ENCODE data around the gene ZFX. TPM values are rescaled to one million over a fixed set of nuclear protein-coding genes. Genes with fewer than 3 reads are reported as not detected.

The ZFX gene
- total and polyA plus RNA-seq, 2 of the 8 experiments (the other 6 are each of a cell fraction or from before 2014, with no cell fraction given) = 2.8 to 22.0 TPM

GRCh38 chrX:24148535-24149350 lies 786 bp upstream of the ZFX start:
- Histone ChIP-seq H2BK20ac (ENCODE audit: low read length) (no peak overlapping the region), H3K79me2 (ENCODE audit: control insufficient read depth in 1 of 2, insufficient read depth in 2 of 2, low read length in 2 of 2) (peaks cover 0 to 30% of the 10 kb centered on the region in 2 experiments; a peak in 3 of 4 replicates), H4K5ac (ENCODE audit: insufficient read length, low read depth, low read length) (no peak overlapping the region), H3K14ac (ENCODE audit: insufficient read length) (no peak overlapping the region), H3K27me3 (replicated peaks in 1 of 4; ENCODE audit: control insufficient read depth in 3 of 4, extremely low read depth in 1 of 4, insufficient read depth in 3 of 4, low read length in 3 of 4) (no peaks in the 10 kb centered on the region), H3K23ac (ENCODE audit: insufficient read length) (no peak overlapping the region), H2BK12ac (ENCODE audit: low read depth, low read length) (no peak overlapping the region), H2BK5ac (ENCODE audit: low read depth, low read length) (no peak overlapping the region), H3K4me1 (replicated peaks in 1 of 4; ENCODE audit: control insufficient read depth in 3 of 4, insufficient read depth in 4 of 4, low read length in 3 of 4) (peaks cover 0 to 6% (median 2%) of the 10 kb centered on the region in 4 experiments; a peak in 2 of 7 replicates), H3K4ac (replicated peaks; ENCODE audit: insufficient read length, low read depth, low read length) (no peak overlapping the region), H3K4me2 (ENCODE audit: insufficient read depth in 1 of 2, low read depth in 2 of 2, low read length in 2 of 2) (peak overlapping the region; percentile 61 to 63; a peak in 3 of 4 replicates), H3K79me1 (ENCODE audit: low read depth, low read length) (no peaks in the 10 kb centered on the region), H3K56ac (replicated peaks; ENCODE audit: insufficient read length, low read depth, low read length) (peak overlapping the region; percentile 30), H4K91ac (replicated peaks; ENCODE audit: insufficient read length, low read length) (no peak overlapping the region), H3K9ac (replicated peaks in 1 of 4; ENCODE audit: extremely low read depth in 1 of 4, low read depth in 3 of 4, low read length in 3 of 4) (peak overlapping the region; percentile 35 to 91 (median 85); a peak in 6 of 7 replicates), H3K23me2 (ENCODE audit: low read depth, low read length) (peaks cover 4% of the 10 kb centered on the region; the same call in 1 of the 2 replicates), H3K4me3 (ENCODE audit: extremely low read depth in 1 of 4, insufficient read depth in 2 of 4, low read depth in 3 of 4, low read length in 4 of 4) (peak overlapping the region; percentile 35 to 97 (median 39); a peak in 7 of 8 replicates), H2AK5ac (ENCODE audit: low read depth, low read length) (no peak overlapping the region), H4K8ac (ENCODE audit: extremely low read depth, insufficient read depth, low read length) (peak overlapping the region; percentile 97; the same call in 1 of the 2 replicates), H4K20me1 (replicated peaks in 1 of 2; ENCODE audit: control insufficient read depth in 1 of 2, insufficient read depth in 2 of 2, low read length in 2 of 2) (no peaks in the 10 kb centered on the region), H2AFZ (ENCODE audit: low read length) (no peak overlapping the region), H2BK120ac (replicated peaks; ENCODE audit: low read depth, low read length) (no peak overlapping the region), H3K27ac (ENCODE audit: low read depth, low read length) (peak overlapping the region; percentile 73; the same call in 1 of the 2 replicates), H3K18ac (ENCODE audit: extremely low read depth, low read length) (no peak overlapping the region), H3K36me3 (ENCODE audit: control insufficient read depth in 2 of 4, insufficient read depth in 4 of 4, low read length in 3 of 4) (no peaks in the 10 kb centered on the region), H2BK15ac (ENCODE audit: low read length) (no peak overlapping the region), H3K9me3 (ENCODE audit: insufficient read depth in 2 of 2, low read depth in 1 of 2, low read length in 1 of 2) (no peaks in the 10 kb centered on the region)
- WGBS, 2 experiments (ENCODE audit: extremely low coverage in 1 of 2, insufficient coverage in 1 of 2, insufficient read length in 1 of 2, insufficient replicate concordance in 2 of 2, low coverage in 1 of 2, low lambda C conversion rate in 2 of 2, missing lambda C conversion rate in 1 of 2) = 15% methylated on average over 11 of the region's 35 CpGs; no CpG with 5 or more reads in 1 of the 2 experiments
- ChIA-PET CTCF (ENCODE audit: partially characterized antibody) (no interaction called here), POLR2A (ENCODE audit: partially characterized antibody) (interaction anchor here (0.7 to 1.8 kb wide), 5 partner anchors 12 to 67 kb away, joined by 3 to 5 read pairs (median 4); no protein-coding TSS in a partner anchor)
- DNase-seq (ENCODE audit: low read depth in 1 of 2, low spot score in 2 of 2) (no peak), FAIRE-seq (no peak)
- TF ChIP-seq BACH1 (IDR thresholded peaks at IDR 0.05; ENCODE audit: low read length) (no peak), EZH2 (IDR thresholded peaks at IDR 0.05; ENCODE audit: low read depth, low read length, severe bottlenecking) (no peak), EP300 (IDR thresholded peaks at IDR 0.05; ENCODE audit: borderline replicate concordance in 1 of 2, low read depth in 2 of 2, low read length in 2 of 2) (no peak), SP1 (IDR thresholded peaks at IDR 0.05; ENCODE audit: low read depth, low read length) (no peak), MAFK (IDR thresholded peaks at IDR 0.05; ENCODE audit: low read depth, low read length) (no peak), KDM5A (IDR thresholded peaks at IDR 0.05; ENCODE audit: low read length) (no peak), E2F6 (IDR thresholded peaks at IDR 0.05) (no peak), RBBP5 (IDR thresholded peaks at IDR 0.05; ENCODE audit: borderline replicate concordance, low read depth, low read length) (no peak), GABPA (IDR thresholded peaks at IDR 0.05; ENCODE audit: borderline replicate concordance, insufficient read depth, low read length) (no peak), RXRA (IDR thresholded peaks at IDR 0.05; ENCODE audit: insufficient read depth, low read depth, low read length) (no peak), CREB1 (IDR thresholded peaks at IDR 0.05) (no peak)

All from H1 (cell line).